CD4-positive, alpha-beta memory T cell (primary cell): ENCODE results near the gene ST3GAL2. TPM values are rescaled to one million over a fixed set of nuclear protein-coding genes. Genes with fewer than 3 reads are reported as not detected.

Source experiments
- CTCF ChIA-PET: fragments of 350-600 bp; sonication (Branson Sonifier 250); formaldehyde crosslinking; loops from one replicate; lab custom pipeline; 2021; ENCODE audit warnings: inconsistent platforms; ENCODE audit not compliant: partially characterized antibody; lab: Charles Lee
- POLR2A ChIA-PET: fragments of 350-600 bp; sonication (Branson Sonifier 250); formaldehyde crosslinking; loops from one replicate; lab custom pipeline; 2021; ENCODE audit not compliant: partially characterized antibody; lab: Charles Lee
- DNase-seq, 5 donors: peaks; one replicate each; pipeline versions ENCODE4 v3.0.0 to v3.0.0-alpha.2; 2020 to 2022; ENCODE audit warnings: mixed read lengths in 1 of 5
- H3K27ac ChIP-seq: one replicate; pipeline ENCODE4 v1.7.0; 2013; ENCODE audit warnings: low read depth, low read length
- H3K27me3 ChIP-seq: 2 replicates; pipeline ENCODE4 v1.7.0; 2013; ENCODE audit warnings: mild to moderate bottlenecking, low read length, moderate library complexity; ENCODE audit not compliant: insufficient read depth
- H3K36me3 ChIP-seq: 2 replicates; pipeline ENCODE4 v1.7.0; 2013; ENCODE audit warnings: mild to moderate bottlenecking, low read length, moderate library complexity; ENCODE audit not compliant: insufficient read depth
- H3K4me1 ChIP-seq: 2 replicates; pipeline ENCODE4 v1.7.0; 2013; ENCODE audit warnings: mild to moderate bottlenecking, low read length, moderate library complexity; ENCODE audit not compliant: insufficient read depth
- H3K4me3 ChIP-seq, 2 donors: one replicate each; pipeline ENCODE4 v1.7.0; 2013; ENCODE audit warnings: low read length in 2 of 2, mild to moderate bottlenecking in 1 of 2
- H3K9me3 ChIP-seq, 2 donors: one replicate each; pipeline ENCODE4 v1.7.0; 2013; ENCODE audit warnings: low read length in 2 of 2, control low read depth in 1 of 2; ENCODE audit not compliant: control insufficient read depth in 1 of 2
- H3K27ac Mint-ChIP-seq, 7 donors: one replicate each; pipeline ENCODE4 v1.8.0; 2020 to 2021; ENCODE audit warnings: mixed read lengths in 7 of 7, mild to moderate bottlenecking in 6 of 7, inconsistent platforms in 3 of 7, moderate library complexity in 3 of 7
- H3K27me3 Mint-ChIP-seq, 2 donors: one replicate each; pipeline ENCODE4 v1.8.0; 2020 to 2021; ENCODE audit warnings: mixed read lengths in 2 of 2
- H3K36me3 Mint-ChIP-seq, 2 donors: one replicate each; pipeline ENCODE4 v1.8.0; 2020 to 2021; ENCODE audit warnings: mixed read lengths in 2 of 2, inconsistent platforms in 1 of 2, mild to moderate bottlenecking in 1 of 2
- H3K4me1 Mint-ChIP-seq, 4 donors: one replicate each; pipeline ENCODE4 v1.8.0; 2020 to 2021; ENCODE audit warnings: mixed read lengths in 4 of 4, mild to moderate bottlenecking in 1 of 4
- H3K4me3 Mint-ChIP-seq, 8 donors: one replicate each; pipeline ENCODE4 v1.8.0; 2020 to 2021; ENCODE audit warnings: mixed read lengths in 8 of 8, mild to moderate bottlenecking in 7 of 8, moderate library complexity in 6 of 8, inconsistent platforms in 3 of 8
- H3K9me3 Mint-ChIP-seq, 8 donors: one replicate each; pipeline ENCODE4 v1.8.0; 2020 to 2021; ENCODE audit warnings: mixed read lengths in 8 of 8, mild to moderate bottlenecking in 5 of 8, inconsistent platforms in 3 of 8, moderate library complexity in 1 of 8
- intact Hi-C: fragments of 100-400 bp; cut with micrococcal nuclease; formaldehyde crosslinking; loops from one replicate; pipeline ENCODE4 v1.15.1; 2023
- polyA plus RNA-seq, 2 donors: library from polyadenylated mRNA; unstranded; fragments of 300-500 nt; fragmentation: Illumina TruSeq; gene quantifications; one replicate each; pipeline ENCODE4 v1.2.3, GENCODE V29; 2021
- total RNA-seq, 2 experiments: library from RNA; stranded (reverse); gene quantifications; one replicate each; pipeline ENCODE4 v1.2.3, GENCODE V29; 2021

Gene ST3GAL2
- total and polyA plus RNA-seq, 4 experiments from 2014 or later, result 10.0 to 30.8 (median 21.7) TPM

GRCh38 chr16:70466805-70467076 lies 27.8 kb upstream of the ST3GAL2 start:
- no peak for DNase-seq
- Histone ChIP-seq H3K36me3 (no peaks in the 10 kb centered on the region), H3K27me3 (no peaks in the 10 kb centered on the region), H3K4me3 (no peak overlapping the region), H3K9me3 (no peaks in the 10 kb centered on the region), H3K4me1 (no peaks in the 10 kb centered on the region), H3K27ac (no peak overlapping the region)
- Mint-ChIP-seq H3K4me3 (no peak overlapping the region), H3K27ac (no peak overlapping the region), H3K27me3 (no peaks in the 10 kb centered on the region), H3K36me3 (peaks cover 5 to 22% of the 10 kb centered on the region in 2 donors), H3K9me3 (no peaks in the 10 kb centered on the region), H3K4me1 (peaks cover 0 to 2% (median under 1%) of the 10 kb centered on the region in 4 donors)
- intact Hi-C loops, result no loop called here
- CTCF ChIA-PET, result interaction anchor here (1.0 kb wide), 1 partner anchor 216 kb away, joined by 3 read pairs; the partner anchor contains the start of gene EXOSC6
- POLR2A ChIA-PET, result no interaction called here

GRCh38 chr16:70465999-70466804 lies 27.3 kb upstream of the ST3GAL2 start:
- no peak for DNase-seq
- intact Hi-C loops, result no loop called here
- no peak overlapping the region for H3K4me3 ChIP-seq
- H3K9me3 ChIP-seq, result no peaks in the 10 kb centered on the region
- H3K4me1 ChIP-seq, result no peaks in the 10 kb centered on the region
- no peak overlapping the region for H3K27ac ChIP-seq
- Mint-ChIP-seq H3K4me1 (peaks cover 0 to 5% (median 2%) of the 10 kb centered on the region in 4 donors), H3K9me3 (no peaks in the 10 kb centered on the region), H3K27me3 (no peaks in the 10 kb centered on the region), H3K36me3 (peaks cover 5 to 24% of the 10 kb centered on the region in 2 donors), H3K27ac (peak overlapping the region in 1 of 7 donors; percentile 13), H3K4me3 (no peak overlapping the region)
- POLR2A ChIA-PET, result no interaction called here
- CTCF ChIA-PET, result interaction anchor here (1.0 kb wide), 1 partner anchor 215 kb away, joined by 3 read pairs; the partner anchor contains the start of gene EXOSC6
- H3K27me3 ChIP-seq, result no peaks in the 10 kb centered on the region
- H3K36me3 ChIP-seq, result no peaks in the 10 kb centered on the region

GRCh38 chr16:70463235-70463634 lies 24.3 kb upstream of the ST3GAL2 start:
- Histone ChIP-seq H3K36me3 (no peaks in the 10 kb centered on the region), H3K27me3 (no peaks in the 10 kb centered on the region), H3K27ac (no peak overlapping the region), H3K9me3 (no peaks in the 10 kb centered on the region), H3K4me1 (no peaks in the 10 kb centered on the region), H3K4me3 (no peak overlapping the region)
- H3K36me3 Mint-ChIP-seq, result peaks cover 9 to 24% of the 10 kb centered on the region in 2 donors
- H3K4me3 Mint-ChIP-seq, result no peak overlapping the region
- ChIA-PET POLR2A (no interaction called here), CTCF (no interaction called here)
- peaks cover 0 to 10% (median 2%) of the 10 kb centered on the region in 4 donors for H3K4me1 Mint-ChIP-seq
- DNase-seq, result no peak
- H3K9me3 Mint-ChIP-seq, result no peaks in the 10 kb centered on the region
- H3K27me3 Mint-ChIP-seq, result no peaks in the 10 kb centered on the region
- no peak overlapping the region for H3K27ac Mint-ChIP-seq
- intact Hi-C loops, result no loop called here

GRCh38 chr16:70460737-70461261 lies 21.9 kb upstream of the ST3GAL2 start:
- Mint-ChIP-seq H3K4me1 (peaks cover 6 to 16% (median 7%) of the 10 kb centered on the region in 4 donors), H3K36me3 (peaks cover 6 to 19% of the 10 kb centered on the region in 2 donors), H3K27me3 (no peaks in the 10 kb centered on the region), H3K27ac (peak overlapping the region in 1 of 7 donors; percentile 24), H3K9me3 (no peaks in the 10 kb centered on the region), H3K4me3 (no peak overlapping the region)
- intact Hi-C loops, result no loop called here
- H3K4me1 ChIP-seq, result peaks cover 3% of the 10 kb centered on the region
- H3K36me3 ChIP-seq, result no peaks in the 10 kb centered on the region
- DNase-seq, result no peak
- no peak overlapping the region for H3K27ac ChIP-seq
- no peak overlapping the region for H3K4me3 ChIP-seq
- H3K9me3 ChIP-seq, result no peaks in the 10 kb centered on the region
- ChIA-PET POLR2A (interaction anchor here (2.0 kb wide), 1 partner anchor 80 kb away, joined by 4 read pairs; no protein-coding TSS in a partner anchor), CTCF (interaction anchor here (1.2 kb wide), 1 partner anchor 39 kb away, joined by 3 read pairs; no protein-coding TSS in a partner anchor)
- H3K27me3 ChIP-seq, result no peaks in the 10 kb centered on the region

- Histone ChIP-seq H3K4me1 (peaks cover 21% of the 10 kb centered on the region), H3K4me3 (no peak overlapping the region), H3K36me3 (no peaks in the 10 kb centered on the region), H3K9me3 (no peaks in the 10 kb centered on the region), H3K27me3 (no peaks in the 10 kb centered on the region), H3K27ac (no peak overlapping the region)
- Mint-ChIP-seq H3K4me3 (peak overlapping the region in 3 of 8 donors; percentile 46 to 54 (median 53)), H3K36me3 (peaks cover 4 to 12% of the 10 kb centered on the region in 2 donors), H3K27ac (peak overlapping the region in 2 of 7 donors; percentile 10 to 47), H3K9me3 (no peaks in the 10 kb centered on the region), H3K27me3 (no peaks in the 10 kb centered on the region), H3K4me1 (peaks cover 17 to 32% (median 21%) of the 10 kb centered on the region in 4 donors)
- CTCF ChIA-PET, result no interaction called here
- intact Hi-C loops, result no loop called here
- POLR2A ChIA-PET, result no interaction called here
- DNase-seq, result no peak
Observed at GRCh38 chr16:70457446-70458166, 18.7 kb upstream of the ST3GAL2 start.

- H3K27me3 Mint-ChIP-seq, result no peaks in the 10 kb centered on the region
- CTCF ChIA-PET, result interaction anchor here (0.8 to 3.4 kb wide), 2 partner anchors 61 to 75 kb away, joined by 4 to 15 read pairs; no protein-coding TSS in a partner anchor
- H3K4me1 Mint-ChIP-seq, result peaks cover 16 to 26% (median 20%) of the 10 kb centered on the region in 4 donors
- POLR2A ChIA-PET, result interaction anchor here (0.7 to 1.9 kb wide), 3 partner anchors 9 to 109 kb away, joined by 3 to 6 read pairs (median 4); partner anchors contain the start of gene DDX19A
- H3K27ac Mint-ChIP-seq, result peak overlapping the region in 3 of 7 donors; percentile 55 to 90 (median 88)
- Histone ChIP-seq H3K4me3 (no peak overlapping the region), H3K36me3 (no peaks in the 10 kb centered on the region), H3K27ac (no peak overlapping the region), H3K27me3 (no peaks in the 10 kb centered on the region), H3K4me1 (peaks cover 21% of the 10 kb centered on the region), H3K9me3 (no peaks in the 10 kb centered on the region)
- no peak for DNase-seq
- H3K4me3 Mint-ChIP-seq, result peak overlapping the region; percentile 13 to 91 (median 61)
- H3K36me3 Mint-ChIP-seq, result peaks cover 4 to 10% of the 10 kb centered on the region in 2 donors
- intact Hi-C loops, result no loop called here
- H3K9me3 Mint-ChIP-seq, result no peaks in the 10 kb centered on the region
Observed at GRCh38 chr16:70455910-70456309, 17.0 kb upstream of the ST3GAL2 start.
